ENCODE data around the gene SLC35G1.

The SLC35G1 gene

GRCh38 chr10:93876381-93876780, 17.4 kb upstream of the SLC35G1 start:
- no peak for TF ChIP-seq CTCF (IDR thresholded peaks at IDR 0.05; ENCODE audit: control extremely low read depth, extremely low read depth, low read depth, missing control alignments)
- POLR2A ChIA-PET: no interaction called here
- CTCF ChIA-PET: no interaction called here
- no peak for DNase-seq (ENCODE audit: extremely low spot score)

- no peak for DNase-seq (ENCODE audit: extremely low spot score)
- TF ChIP-seq CTCF (IDR thresholded peaks at IDR 0.05; ENCODE audit: control extremely low read depth, extremely low read depth, low read depth, missing control alignments): no peak
- CTCF ChIA-PET: no interaction called here
- POLR2A ChIA-PET: no interaction called here
Measured at GRCh38 chr10:93879273-93879672, 14.5 kb upstream of the SLC35G1 start.

DNA sequence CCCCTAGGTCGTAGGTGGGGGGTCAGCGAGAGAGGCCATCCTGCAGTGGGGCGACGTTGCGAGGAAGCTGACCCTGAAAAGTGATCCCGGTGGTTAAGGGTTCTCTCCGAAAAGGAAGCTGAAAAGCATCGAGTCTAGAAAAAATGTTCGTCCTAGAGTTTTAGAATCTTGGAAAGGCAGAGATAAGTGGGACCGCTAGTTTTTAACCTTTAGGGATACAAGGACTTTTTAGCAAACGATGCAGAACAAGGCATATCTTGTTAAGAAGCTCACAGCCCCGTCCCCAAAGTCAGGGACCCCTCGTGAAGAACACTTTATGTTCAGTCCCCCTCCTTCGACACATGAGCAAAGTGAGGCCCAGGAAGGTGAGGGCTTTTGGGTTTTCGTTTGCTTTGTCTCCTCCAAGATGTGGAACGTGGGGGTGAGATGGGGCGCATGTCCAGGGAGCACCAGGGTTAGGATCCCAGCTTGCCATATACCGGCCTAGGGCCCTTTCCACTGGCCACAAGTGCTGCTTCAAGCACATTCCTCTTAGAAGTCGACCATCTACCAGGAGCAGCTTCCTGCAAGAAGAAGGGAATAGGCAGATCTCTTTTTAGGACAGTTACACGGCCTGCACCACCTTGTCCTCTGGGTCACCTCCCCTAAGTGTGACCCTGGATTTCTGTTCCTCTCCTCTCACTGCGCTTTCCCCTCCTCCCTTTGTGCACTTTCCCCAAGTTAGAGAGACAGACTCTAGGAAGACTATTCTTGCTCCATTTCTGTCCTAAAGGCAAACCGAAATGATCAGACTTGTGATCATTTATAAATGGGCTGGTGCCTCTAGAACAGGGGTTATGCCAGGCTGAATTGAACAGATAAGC, 969 bp downstream of the SLC35G1 start:
- CTCF ChIA-PET: interaction anchor here (1.1 to 2.7 kb wide), 5 partner anchors 10 to 36 kb away, joined by 3 to 6 read pairs (median 4); no protein-coding TSS in a partner anchor
- no peak for TF ChIP-seq CTCF (IDR thresholded peaks at IDR 0.05; ENCODE audit: control extremely low read depth, extremely low read depth, low read depth, missing control alignments)
- POLR2A ChIA-PET: no interaction called here
- peak; percentile 22 for DNase-seq (ENCODE audit: extremely low spot score)

DNA sequence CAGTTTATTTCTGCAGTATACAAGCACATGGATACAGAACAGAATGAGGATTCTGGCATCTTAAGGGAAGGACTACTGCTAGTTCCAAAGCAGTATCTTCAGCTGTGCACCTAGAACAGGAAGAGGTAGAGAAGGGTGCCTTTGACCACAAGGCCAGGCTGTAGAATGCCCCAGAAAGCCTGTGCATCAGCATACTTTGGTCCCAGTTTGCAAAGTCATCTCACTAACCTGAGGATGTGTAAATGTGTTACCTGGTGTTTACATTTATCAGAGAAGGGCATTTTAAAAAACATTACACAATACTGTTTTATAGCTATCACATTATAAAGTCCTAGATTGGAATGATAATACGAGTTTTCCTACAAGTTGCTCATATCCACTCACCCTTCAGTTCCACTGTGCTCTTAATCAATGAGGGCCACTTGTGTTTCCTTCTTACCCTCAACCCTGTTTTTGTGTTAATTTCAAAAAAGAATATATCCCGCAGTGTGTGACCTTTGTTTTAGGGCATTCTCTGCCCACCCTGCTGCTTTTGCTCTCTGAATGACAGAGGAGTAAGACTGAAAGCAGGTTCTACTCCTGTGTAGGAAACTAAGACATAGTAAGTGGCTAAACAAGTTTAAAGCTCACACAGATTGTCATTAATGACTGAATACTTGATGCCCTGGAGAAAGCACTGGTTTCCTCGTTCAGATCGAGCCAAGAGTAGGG, 3.4 kb downstream of the SLC35G1 start:
- CTCF ChIA-PET: interaction anchor here (1.1 to 1.2 kb wide), 2 partner anchors 16 to 343 kb away, joined by 3 read pairs; no protein-coding TSS in a partner anchor
- no peak for TF ChIP-seq CTCF (IDR thresholded peaks at IDR 0.05; ENCODE audit: control extremely low read depth, extremely low read depth, low read depth, missing control alignments)
- POLR2A ChIA-PET: no interaction called here
- no peak for DNase-seq (ENCODE audit: extremely low spot score)

GRCh38 chr10:93899109-93899508, 5.3 kb downstream of the SLC35G1 start:
- DNase-seq (ENCODE audit: extremely low spot score): no peak
- TF ChIP-seq CTCF (IDR thresholded peaks at IDR 0.05; ENCODE audit: control extremely low read depth, extremely low read depth, low read depth, missing control alignments): no peak
- ChIA-PET CTCF (no interaction called here), POLR2A (no interaction called here)

- TF ChIP-seq CTCF (IDR thresholded peaks at IDR 0.05; ENCODE audit: control extremely low read depth, extremely low read depth, low read depth, missing control alignments): no peak
Measured at GRCh38 chr10:93903051-93903450, 9.3 kb downstream of the SLC35G1 start.

More at GRCh38 chr10:93903051-93903450, 9.3 kb downstream of the SLC35G1 start:
- POLR2A ChIA-PET: no interaction called here
- CTCF ChIA-PET: interaction anchor here (2.9 to 4.3 kb wide), 2 partner anchors 14 to 17 kb away, joined by 13 to 21 read pairs; no protein-coding TSS in a partner anchor
- no peak for DNase-seq (ENCODE audit: extremely low spot score)
